ENCODE measurements around the gene LYPLAL1. TPM values are rescaled to one million over a fixed set of nuclear protein-coding genes. Genes with fewer than 3 reads are reported as not detected.
A peak's percentile ranks its signal among the peaks of the same experiment; 100 is the strongest.
"Not testable (repeated sequence)": the region's sequence is repeated elsewhere in the genome, so short reads cannot be mapped to it uniquely, and the experiment has no call there.

The LYPLAL1 gene
- polyA plus RNA-seq, 1 of the 3 experiments (the other 2 are of a cell fraction): 11.2 TPM

GRCh38 chr1:219190605-219191004, 16.9 kb downstream of the LYPLAL1 start:
- POLR2A ChIA-PET: no interaction called here
- Histone ChIP-seq H4K20me1 (ENCODE audit: insufficient read depth) (no peaks in the 10 kb centered on the region), H2AFZ (ENCODE audit: low read depth) (no peak overlapping the region), H3K27ac (ENCODE audit: low read depth in 2 of 2, low read length in 1 of 2) (peak overlapping the region in 1 of 2 experiments; percentile 3; a peak in 1 of 4 replicates), H3K9me2 (no peaks in the 10 kb centered on the region), H3K36me3 (replicated peaks in 1 of 2; ENCODE audit: control insufficient read depth in 1 of 2, insufficient read depth in 2 of 2, low read length in 1 of 2) (peaks cover 24 to 45% of the 10 kb centered on the region in 2 experiments), H3K9me3 (no peaks in the 10 kb centered on the region), H3K4me1 (ENCODE audit: control insufficient read depth in 1 of 2, insufficient read depth in 2 of 2, low read depth in 1 of 2, low read length in 1 of 2) (peaks cover 22 to 24% of the 10 kb centered on the region in 2 experiments; a peak in 3 of 4 replicates), H3K9ac (no peak overlapping the region), H3F3A (replicated peaks; ENCODE audit: insufficient read depth) (peaks cover 19% of the 10 kb centered on the region), H3K4me3 (ENCODE audit: low read depth in 2 of 2, low read length in 1 of 2) (no peak overlapping the region), H3K27me3 (ENCODE audit: insufficient read depth) (no peaks in the 10 kb centered on the region), H3K79me2 (ENCODE audit: insufficient read depth) (peaks cover 31% of the 10 kb centered on the region), H3K4me2 (no peak overlapping the region)
- WGBS (ENCODE audit: low lambda C conversion rate): 96% methylated on average over 3 of the region's 3 CpGs
- CTCF ChIA-PET: no interaction called here
- DNase-seq: no peak
- TF ChIP-seq GABPA (IDR thresholded peaks at IDR 0.05; ENCODE audit: low read depth): no peak
- TF ChIP-seq RCOR1 (IDR thresholded peaks at IDR 0.05; ENCODE audit: low read length): no peak
- no peak for TF ChIP-seq EZH2phosphoT487 (IDR thresholded peaks at IDR 0.05; ENCODE audit: borderline replicate concordance, low read depth)
- no peak for TF ChIP-seq RAD21 (IDR thresholded peaks at IDR 0.05; ENCODE audit: low read length)
- TF ChIP-seq, protein P1, sequence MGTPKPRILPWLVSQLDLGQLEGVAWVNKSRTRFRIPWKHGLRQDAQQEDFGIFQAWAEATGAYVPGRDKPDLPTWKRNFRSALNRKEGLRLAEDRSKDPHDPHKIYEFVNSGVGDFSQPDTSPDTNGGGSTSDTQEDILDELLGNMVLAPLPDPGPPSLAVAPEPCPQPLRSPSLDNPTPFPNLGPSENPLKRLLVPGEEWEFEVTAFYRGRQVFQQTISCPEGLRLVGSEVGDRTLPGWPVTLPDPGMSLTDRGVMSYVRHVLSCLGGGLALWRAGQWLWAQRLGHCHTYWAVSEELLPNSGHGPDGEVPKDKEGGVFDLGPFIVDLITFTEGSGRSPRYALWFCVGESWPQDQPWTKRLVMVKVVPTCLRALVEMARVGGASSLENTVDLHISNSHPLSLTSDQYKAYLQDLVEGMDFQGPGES (IDR thresholded peaks at IDR 0.05; ENCODE audit: low read depth, low read length): no peak
- no peak for TF ChIP-seq MEF2A (IDR thresholded peaks at IDR 0.05; ENCODE audit: borderline replicate concordance, low read depth)
- TF ChIP-seq REST (IDR thresholded peaks at IDR 0.05; ENCODE audit: low read depth, low read length): no peak
- TF ChIP-seq, protein P2, sequence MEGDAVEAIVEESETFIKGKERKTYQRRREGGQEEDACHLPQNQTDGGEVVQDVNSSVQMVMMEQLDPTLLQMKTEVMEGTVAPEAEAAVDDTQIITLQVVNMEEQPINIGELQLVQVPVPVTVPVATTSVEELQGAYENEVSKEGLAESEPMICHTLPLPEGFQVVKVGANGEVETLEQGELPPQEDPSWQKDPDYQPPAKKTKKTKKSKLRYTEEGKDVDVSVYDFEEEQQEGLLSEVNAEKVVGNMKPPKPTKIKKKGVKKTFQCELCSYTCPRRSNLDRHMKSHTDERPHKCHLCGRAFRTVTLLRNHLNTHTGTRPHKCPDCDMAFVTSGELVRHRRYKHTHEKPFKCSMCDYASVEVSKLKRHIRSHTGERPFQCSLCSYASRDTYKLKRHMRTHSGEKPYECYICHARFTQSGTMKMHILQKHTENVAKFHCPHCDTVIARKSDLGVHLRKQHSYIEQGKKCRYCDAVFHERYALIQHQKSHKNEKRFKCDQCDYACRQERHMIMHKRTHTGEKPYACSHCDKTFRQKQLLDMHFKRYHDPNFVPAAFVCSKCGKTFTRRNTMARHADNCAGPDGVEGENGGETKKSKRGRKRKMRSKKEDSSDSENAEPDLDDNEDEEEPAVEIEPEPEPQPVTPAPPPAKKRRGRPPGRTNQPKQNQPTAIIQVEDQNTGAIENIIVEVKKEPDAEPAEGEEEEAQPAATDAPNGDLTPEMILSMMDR (IDR thresholded peaks at IDR 0.05): no peak
- no peak for TF ChIP-seq TAF1 (IDR thresholded peaks at IDR 0.05; ENCODE audit: borderline replicate concordance, low read depth, low read length)
- no peak for TF ChIP-seq NRF1 (IDR thresholded peaks at IDR 0.05; ENCODE audit: low read depth, low read length)
- no peak for TF ChIP-seq ELF1 (IDR thresholded peaks at IDR 0.05)

DNA sequence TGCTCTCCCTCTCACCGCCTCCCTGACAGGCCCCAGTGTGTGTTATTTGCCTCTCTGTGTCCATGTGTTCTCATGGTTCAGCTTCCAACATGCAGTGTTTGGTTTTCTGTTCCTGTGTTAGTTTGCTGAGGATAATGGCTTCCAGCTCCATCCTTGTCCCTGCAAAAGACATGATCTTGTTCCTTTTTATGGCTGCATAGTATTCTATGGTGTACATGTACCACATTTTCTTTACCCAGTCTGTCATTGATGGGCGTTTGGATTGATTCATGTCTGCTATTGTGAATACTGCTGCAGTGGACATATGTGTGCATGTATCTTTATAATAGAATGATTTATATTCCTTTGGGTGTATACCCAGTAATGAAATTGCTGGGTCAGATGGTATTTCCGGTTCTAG, 22.2 kb downstream of the LYPLAL1 start:
- H3K27ac ChIP-seq (ENCODE audit: low read depth in 2 of 2, low read length in 1 of 2); H3K4me3 ChIP-seq (ENCODE audit: low read depth in 2 of 2, low read length in 1 of 2); H3K27me3 ChIP-seq (ENCODE audit: insufficient read depth); H4K20me1 ChIP-seq (ENCODE audit: insufficient read depth); H3K9me2 ChIP-seq; H3K9me3 ChIP-seq; H3F3A ChIP-seq (replicated peaks; ENCODE audit: insufficient read depth); POLR2A ChIA-PET; H3K4me1 ChIP-seq (ENCODE audit: control insufficient read depth in 1 of 2, insufficient read depth in 2 of 2, low read depth in 1 of 2, low read length in 1 of 2); H3K79me2 ChIP-seq (ENCODE audit: insufficient read depth); H2AFZ ChIP-seq (ENCODE audit: low read depth); H3K4me2 ChIP-seq; H3K9ac ChIP-seq; DNase-seq: not testable (repeated sequence)
- CTCF ChIA-PET: interaction anchor here (1.1 kb wide), 1 partner anchor 190 kb away, joined by 3 read pairs; no protein-coding TSS in a partner anchor
- peaks cover 25 to 41% of the 10 kb centered on the region in 2 experiments for H3K36me3 ChIP-seq (replicated peaks in 1 of 2; ENCODE audit: control insufficient read depth in 1 of 2, insufficient read depth in 2 of 2, low read length in 1 of 2)
- whole genome bisulfite sequencing (ENCODE audit: low lambda C conversion rate): 98% methylated on average over 3 of the region's 3 CpGs
